ENCODE measurements around the gene THSD4.

DNA sequence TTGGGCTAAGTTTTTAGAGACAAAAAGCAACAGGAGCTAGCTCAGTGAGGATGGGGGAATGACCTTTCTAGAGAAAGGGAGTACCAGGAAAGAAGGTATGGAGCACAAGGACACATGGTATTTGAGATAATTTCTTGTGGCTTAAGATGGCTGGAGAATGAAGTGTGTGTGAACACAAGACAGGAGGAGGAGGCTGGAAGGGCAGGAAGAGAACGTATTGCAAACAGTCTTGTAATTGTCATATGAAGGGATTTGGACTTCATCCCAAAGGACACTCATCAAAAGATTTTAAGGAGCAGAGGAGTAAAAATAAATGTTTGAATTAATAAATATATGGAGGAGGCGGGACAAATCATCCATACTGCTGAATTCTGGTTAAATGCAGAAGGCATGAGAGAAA, 426.5 kb downstream of the THSD4 start:
- TF ChIP-seq, protein P1, sequence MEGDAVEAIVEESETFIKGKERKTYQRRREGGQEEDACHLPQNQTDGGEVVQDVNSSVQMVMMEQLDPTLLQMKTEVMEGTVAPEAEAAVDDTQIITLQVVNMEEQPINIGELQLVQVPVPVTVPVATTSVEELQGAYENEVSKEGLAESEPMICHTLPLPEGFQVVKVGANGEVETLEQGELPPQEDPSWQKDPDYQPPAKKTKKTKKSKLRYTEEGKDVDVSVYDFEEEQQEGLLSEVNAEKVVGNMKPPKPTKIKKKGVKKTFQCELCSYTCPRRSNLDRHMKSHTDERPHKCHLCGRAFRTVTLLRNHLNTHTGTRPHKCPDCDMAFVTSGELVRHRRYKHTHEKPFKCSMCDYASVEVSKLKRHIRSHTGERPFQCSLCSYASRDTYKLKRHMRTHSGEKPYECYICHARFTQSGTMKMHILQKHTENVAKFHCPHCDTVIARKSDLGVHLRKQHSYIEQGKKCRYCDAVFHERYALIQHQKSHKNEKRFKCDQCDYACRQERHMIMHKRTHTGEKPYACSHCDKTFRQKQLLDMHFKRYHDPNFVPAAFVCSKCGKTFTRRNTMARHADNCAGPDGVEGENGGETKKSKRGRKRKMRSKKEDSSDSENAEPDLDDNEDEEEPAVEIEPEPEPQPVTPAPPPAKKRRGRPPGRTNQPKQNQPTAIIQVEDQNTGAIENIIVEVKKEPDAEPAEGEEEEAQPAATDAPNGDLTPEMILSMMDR (IDR thresholded peaks at IDR 0.05; ENCODE audit: low read depth, low read length, poor library complexity, severe bottlenecking): no peak
- no peak for TF ChIP-seq EZH2phosphoT487 (IDR thresholded peaks at IDR 0.05; ENCODE audit: borderline replicate concordance, low read length)
